Measurements from ENCODE around the gene PDE1C.

PDE1C gene

GRCh38 chr7:32069116-32069650 lies 1.0 kb downstream of the PDE1C start:
- no peak for DNase-seq (ENCODE audit: low read depth)
- H3K4me3 ChIP-seq (ENCODE audit: low read depth, low read length), result no peak overlapping the region
- TF ChIP-seq, protein P1, sequence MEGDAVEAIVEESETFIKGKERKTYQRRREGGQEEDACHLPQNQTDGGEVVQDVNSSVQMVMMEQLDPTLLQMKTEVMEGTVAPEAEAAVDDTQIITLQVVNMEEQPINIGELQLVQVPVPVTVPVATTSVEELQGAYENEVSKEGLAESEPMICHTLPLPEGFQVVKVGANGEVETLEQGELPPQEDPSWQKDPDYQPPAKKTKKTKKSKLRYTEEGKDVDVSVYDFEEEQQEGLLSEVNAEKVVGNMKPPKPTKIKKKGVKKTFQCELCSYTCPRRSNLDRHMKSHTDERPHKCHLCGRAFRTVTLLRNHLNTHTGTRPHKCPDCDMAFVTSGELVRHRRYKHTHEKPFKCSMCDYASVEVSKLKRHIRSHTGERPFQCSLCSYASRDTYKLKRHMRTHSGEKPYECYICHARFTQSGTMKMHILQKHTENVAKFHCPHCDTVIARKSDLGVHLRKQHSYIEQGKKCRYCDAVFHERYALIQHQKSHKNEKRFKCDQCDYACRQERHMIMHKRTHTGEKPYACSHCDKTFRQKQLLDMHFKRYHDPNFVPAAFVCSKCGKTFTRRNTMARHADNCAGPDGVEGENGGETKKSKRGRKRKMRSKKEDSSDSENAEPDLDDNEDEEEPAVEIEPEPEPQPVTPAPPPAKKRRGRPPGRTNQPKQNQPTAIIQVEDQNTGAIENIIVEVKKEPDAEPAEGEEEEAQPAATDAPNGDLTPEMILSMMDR (IDR thresholded peaks at IDR 0.05; ENCODE audit: low read depth, low read length, missing control alignments), result no peak

DNA sequence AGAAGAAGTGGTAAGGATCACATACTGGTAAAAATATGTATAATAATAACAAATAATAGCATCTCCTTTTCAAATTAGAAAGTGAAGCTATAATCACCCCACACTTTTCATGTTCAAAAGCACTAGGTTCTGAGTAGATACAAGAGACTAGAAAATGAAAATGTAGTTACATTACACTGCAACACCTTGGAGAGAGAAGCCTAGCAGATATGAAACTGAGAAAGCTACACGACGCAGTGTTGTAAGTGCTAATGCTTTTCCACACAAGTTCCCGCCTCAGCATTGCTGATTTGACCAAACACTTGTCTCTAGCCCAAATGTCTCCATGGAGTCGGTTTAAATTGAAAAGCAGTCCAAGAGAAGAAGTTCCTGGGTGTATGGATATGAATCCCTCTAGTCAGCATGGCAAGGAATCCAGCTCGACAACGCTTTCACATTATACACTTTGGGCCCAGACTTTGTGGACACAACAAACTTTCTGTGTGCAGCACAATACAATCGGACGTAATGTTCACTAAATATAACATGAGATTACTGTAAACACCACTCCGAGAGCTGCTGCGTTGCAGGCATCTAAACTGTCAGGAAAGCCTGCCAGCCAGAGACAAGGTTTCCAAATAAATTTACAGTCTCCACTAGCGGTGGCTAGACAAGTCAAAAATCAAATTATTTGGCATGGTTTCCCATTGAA lies 1.7 kb downstream of the PDE1C start:
- no peak for DNase-seq (ENCODE audit: low read depth)
- TF ChIP-seq, protein P1 (IDR thresholded peaks at IDR 0.05; ENCODE audit: low read depth, low read length, missing control alignments), result no peak
- no peak overlapping the region for H3K4me3 ChIP-seq (ENCODE audit: low read depth, low read length)

DNA sequence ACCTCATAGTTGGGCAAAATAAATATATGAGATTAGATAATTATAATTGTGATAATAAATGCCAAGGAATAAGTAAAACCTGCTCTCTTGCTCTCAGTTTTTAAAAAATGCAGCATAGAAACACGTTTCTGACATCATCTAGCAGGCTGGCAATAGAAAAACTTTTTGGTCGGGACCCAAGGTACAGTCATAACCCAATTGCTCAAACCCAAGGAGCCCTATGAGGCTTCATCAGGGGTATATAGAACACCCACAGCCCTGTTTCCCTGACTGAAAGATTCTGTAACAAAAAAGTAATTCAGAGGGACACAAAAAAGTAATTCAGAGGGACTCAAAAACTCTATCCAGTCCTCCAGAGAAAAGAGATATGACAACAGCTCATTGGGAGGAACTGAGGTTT lies 3.8 kb downstream of the PDE1C start:
- TF ChIP-seq, protein P1 (IDR thresholded peaks at IDR 0.05; ENCODE audit: low read depth, low read length, missing control alignments), result no peak
- no peak for DNase-seq (ENCODE audit: low read depth)
- H3K4me3 ChIP-seq (ENCODE audit: low read depth, low read length), result no peak overlapping the region

- DNase-seq (ENCODE audit: low read depth), result no peak
- H3K4me3 ChIP-seq (ENCODE audit: low read depth, low read length), result no peak overlapping the region
- TF ChIP-seq, protein P1 (IDR thresholded peaks at IDR 0.05; ENCODE audit: low read depth, low read length, missing control alignments), result no peak
These were observed 6.6 kb downstream of the PDE1C start for GRCh38 chr7:32063614-32064013.

DNA sequence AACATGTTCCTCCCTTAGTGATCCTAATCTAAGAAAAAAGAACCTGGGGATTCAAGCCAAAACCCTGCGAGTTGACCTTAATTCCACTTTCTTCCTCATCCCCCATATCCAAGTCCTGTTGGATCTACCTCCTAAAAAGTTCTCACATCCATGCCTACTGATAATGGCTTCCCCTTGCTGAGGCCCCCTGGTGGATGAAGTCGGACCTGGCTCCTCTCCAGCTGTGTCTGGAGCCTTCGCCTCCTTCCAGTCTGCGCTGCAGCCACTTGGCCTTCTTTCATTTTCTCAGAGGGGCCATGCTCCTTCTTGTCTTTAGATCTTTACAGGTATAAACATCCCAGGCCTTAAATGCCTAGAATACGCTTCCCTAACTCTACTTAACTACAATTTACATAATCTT lies 8.1 kb downstream of the PDE1C start:
- no peak for DNase-seq (ENCODE audit: low read depth)
- TF ChIP-seq, protein P1 (IDR thresholded peaks at IDR 0.05; ENCODE audit: low read depth, low read length, missing control alignments), result peak; percentile 81
- no peak overlapping the region for H3K4me3 ChIP-seq (ENCODE audit: low read depth, low read length)

DNA sequence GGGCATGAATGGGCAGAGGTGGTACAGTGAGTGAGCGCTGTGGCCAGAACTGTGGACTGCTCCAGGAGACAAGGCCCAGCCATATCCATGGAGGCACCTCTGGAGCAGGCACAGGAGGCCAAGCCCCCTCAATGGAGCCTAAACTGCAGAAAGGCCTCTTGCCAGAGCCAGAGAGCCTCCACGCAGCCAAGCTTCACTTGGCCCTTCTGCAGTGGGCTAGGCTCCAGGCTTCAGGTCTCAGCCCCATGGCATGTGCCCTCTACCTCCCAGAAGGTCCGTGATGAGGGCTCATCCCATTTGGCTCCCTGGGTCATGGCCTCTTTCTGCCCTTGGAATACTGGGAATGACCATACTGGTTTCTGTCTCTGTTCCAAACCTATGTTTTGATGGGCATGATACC lies 8.9 kb downstream of the PDE1C start:
- H3K4me3 ChIP-seq (ENCODE audit: low read depth, low read length), result no peak overlapping the region
- DNase-seq (ENCODE audit: low read depth), result no peak
- TF ChIP-seq, protein P1 (IDR thresholded peaks at IDR 0.05; ENCODE audit: low read depth, low read length, missing control alignments), result no peak
